AG04449 (cell line): ENCODE data around the gene AK1.

Experiments used
- CTCF ChIA-PET: fragments of 350-600 bp; formaldehyde crosslinking; extraction: SDS; loops from one replicate; lab custom pipeline; 2021; ENCODE audit warnings: antibody characterized with exemption; lab: Yijun Ruan, JAX
- POLR2A ChIA-PET: fragments of 400-600, 350-600 bp; formaldehyde crosslinking; extraction: SDS; loops from one replicate; lab custom pipeline; 2020; ENCODE audit warnings: antibody characterized with exemption, inconsistent platforms; lab: Yijun Ruan, JAX
- DNase-seq: peaks from one replicate; pipeline ENCODE4 v3.0.0-alpha.2; 2010; ENCODE audit warnings: low read depth, low spot score
- H3K4me3 ChIP-seq: 2 replicates; pipeline ENCODE4 v1.5.1; 2011; ENCODE audit warnings: low read depth, mild to moderate bottlenecking, control low read depth, low read length
- TF ChIP-seq, protein P1 (sequence below): IDR thresholded peaks from one replicate; pipeline ENCODE4 v1.5.1; 2011; ENCODE audit warnings: mild to moderate bottlenecking, moderate library complexity, low read length, control low read depth, inconsistent platforms; ENCODE audit not compliant: insufficient read depth; ENCODE audit errors: missing control alignments

AK1 gene

DNA sequence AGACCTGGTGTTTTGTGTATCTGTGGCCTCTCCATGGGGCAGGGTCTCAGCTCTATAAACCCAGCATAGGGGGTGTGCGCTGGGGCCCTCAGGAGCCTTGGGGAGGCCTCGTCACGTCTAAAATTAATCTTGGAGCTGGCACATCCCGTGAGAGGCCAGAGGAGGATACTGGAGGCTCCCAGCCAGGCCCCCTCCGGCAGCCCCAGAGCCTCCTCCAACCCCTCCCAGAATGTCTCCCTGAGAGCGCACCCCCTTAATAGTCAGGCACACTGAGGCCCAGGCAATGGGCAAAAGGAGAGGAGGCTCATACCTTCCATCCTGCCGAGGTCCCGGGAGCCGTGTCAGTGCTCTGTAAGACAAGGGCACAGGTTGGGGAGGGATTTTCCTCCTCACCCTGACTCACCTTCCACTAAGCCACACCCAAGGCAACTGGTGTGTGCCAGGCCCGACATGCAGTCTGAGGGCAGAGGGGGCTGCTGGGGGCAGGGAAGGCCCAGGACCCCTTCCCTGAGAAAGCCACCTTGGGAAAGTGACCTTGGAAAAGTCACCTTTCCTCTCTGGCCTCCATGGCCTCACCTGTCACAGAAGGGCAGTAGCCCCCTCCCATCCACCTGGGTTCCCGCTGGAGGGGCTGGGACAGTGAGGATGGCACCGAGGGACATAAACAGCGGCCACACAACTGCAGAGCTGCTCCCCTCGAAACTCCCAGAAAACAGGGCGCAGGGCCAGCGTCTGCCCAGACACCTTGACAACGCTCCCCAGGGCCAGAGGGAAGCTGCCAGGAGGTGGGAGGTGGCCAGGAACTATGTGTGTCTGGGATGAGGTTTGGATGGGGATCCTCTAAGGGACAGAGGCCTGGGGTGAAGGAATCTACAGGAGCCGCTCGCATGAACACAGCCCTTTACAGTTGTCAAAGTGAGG, 2.9 kb downstream of the AK1 start:
- POLR2A ChIA-PET: interaction anchor here (0.7 to 1.4 kb wide), 3 partner anchors 24 to 140 kb away, joined by 3 to 4 read pairs (median 3); partner anchors contain the start of genes FPGS and TOR2A
- no peak for DNase-seq
- TF ChIP-seq, protein P1, sequence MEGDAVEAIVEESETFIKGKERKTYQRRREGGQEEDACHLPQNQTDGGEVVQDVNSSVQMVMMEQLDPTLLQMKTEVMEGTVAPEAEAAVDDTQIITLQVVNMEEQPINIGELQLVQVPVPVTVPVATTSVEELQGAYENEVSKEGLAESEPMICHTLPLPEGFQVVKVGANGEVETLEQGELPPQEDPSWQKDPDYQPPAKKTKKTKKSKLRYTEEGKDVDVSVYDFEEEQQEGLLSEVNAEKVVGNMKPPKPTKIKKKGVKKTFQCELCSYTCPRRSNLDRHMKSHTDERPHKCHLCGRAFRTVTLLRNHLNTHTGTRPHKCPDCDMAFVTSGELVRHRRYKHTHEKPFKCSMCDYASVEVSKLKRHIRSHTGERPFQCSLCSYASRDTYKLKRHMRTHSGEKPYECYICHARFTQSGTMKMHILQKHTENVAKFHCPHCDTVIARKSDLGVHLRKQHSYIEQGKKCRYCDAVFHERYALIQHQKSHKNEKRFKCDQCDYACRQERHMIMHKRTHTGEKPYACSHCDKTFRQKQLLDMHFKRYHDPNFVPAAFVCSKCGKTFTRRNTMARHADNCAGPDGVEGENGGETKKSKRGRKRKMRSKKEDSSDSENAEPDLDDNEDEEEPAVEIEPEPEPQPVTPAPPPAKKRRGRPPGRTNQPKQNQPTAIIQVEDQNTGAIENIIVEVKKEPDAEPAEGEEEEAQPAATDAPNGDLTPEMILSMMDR: no peak
- CTCF ChIA-PET: interaction anchor here (0.8 to 8.4 kb wide), 6 partner anchors 8 to 136 kb away, joined by 3 to 115 read pairs (median 4); partner anchors contain the start of genes ST6GALNAC4 and TOR2A
- H3K4me3 ChIP-seq: no peak overlapping the region

- CTCF ChIA-PET: interaction anchor here (0.8 to 8.4 kb wide), 8 partner anchors 9 to 135 kb away, joined by 3 to 115 read pairs (median 5); partner anchors contain the start of genes ENG, ST6GALNAC4 and TOR2A
- TF ChIP-seq, protein P1: no peak
- no peak overlapping the region for H3K4me3 ChIP-seq
- POLR2A ChIA-PET: interaction anchor here (0.7 to 1.4 kb wide), 3 partner anchors 25 to 139 kb away, joined by 3 to 4 read pairs (median 3); partner anchors contain the start of genes FPGS and TOR2A
- DNase-seq: no peak
Measured at GRCh38 chr9:127873886-127874285, 3.6 kb downstream of the AK1 start.

DNA sequence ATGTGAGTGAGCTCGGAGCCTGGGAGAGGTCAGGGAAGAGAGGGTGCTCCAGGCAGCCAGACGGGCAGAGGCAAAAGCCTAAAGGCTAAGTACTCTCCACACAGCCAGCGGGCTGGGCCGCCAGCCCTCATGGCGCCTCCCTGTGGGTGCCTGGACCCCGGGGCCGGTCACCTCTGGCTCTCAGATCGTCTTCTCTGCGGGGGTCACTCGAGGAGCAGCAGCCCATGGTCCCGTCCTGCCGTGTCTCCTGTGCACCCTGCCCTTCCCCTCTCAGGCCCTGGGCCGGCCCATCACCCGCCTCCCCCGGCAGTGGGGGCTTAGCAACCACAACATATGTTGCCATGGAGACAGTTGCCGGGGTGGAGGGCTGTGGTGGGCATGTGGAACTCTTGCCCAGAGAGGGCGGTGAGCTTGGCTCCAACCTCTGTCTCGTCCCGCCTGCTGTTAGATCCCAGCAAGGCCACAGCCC, 4.2 kb downstream of the AK1 start:
- ChIA-PET CTCF (interaction anchor here (0.8 to 8.4 kb wide), 9 partner anchors 8 to 135 kb away, joined by 3 to 115 read pairs (median 5); partner anchors contain the start of genes CDK9, ENG, ST6GALNAC4 and TOR2A), POLR2A (interaction anchor here (0.7 to 1.4 kb wide), 3 partner anchors 21 to 138 kb away, joined by 3 to 4 read pairs (median 3); partner anchors contain the start of genes FPGS and TOR2A)
- no peak for DNase-seq
- TF ChIP-seq, protein P1: no peak
- H3K4me3 ChIP-seq: no peak overlapping the region

- TF ChIP-seq, protein P1: no peak
- ChIA-PET CTCF (interaction anchor here (0.7 to 8.4 kb wide), 13 partner anchors 9 to 283 kb away, joined by 3 to 128 read pairs (median 5); partner anchors contain the start of genes CDK9, ENG, ST6GALNAC4 and TOR2A), POLR2A (interaction anchor here (0.7 to 1.4 kb wide), 3 partner anchors 21 to 138 kb away, joined by 3 to 4 read pairs (median 3); partner anchors contain the start of genes FPGS and TOR2A)
- no peak overlapping the region for H3K4me3 ChIP-seq
- DNase-seq: no peak
Measured at GRCh38 chr9:127872369-127873222, 4.9 kb downstream of the AK1 start.

GRCh38 chr9:127871531-127871930, 5.9 kb downstream of the AK1 start:
- ChIA-PET CTCF (interaction anchor here (0.6 to 8.4 kb wide), 14 partner anchors 8 to 282 kb away, joined by 3 to 128 read pairs (median 17); partner anchors contain the start of genes CDK9, ENG, ST6GALNAC6 and TOR2A), POLR2A (no interaction called here)
- H3K4me3 ChIP-seq: no peak overlapping the region
- TF ChIP-seq, protein P1: no peak
- DNase-seq: no peak
